Measurements from ENCODE around the gene ADARB2. TPM values are rescaled to one million over a fixed set of nuclear protein-coding genes. Genes with fewer than 3 reads are reported as not detected.
"Not testable (repeated sequence)": the region's sequence is repeated elsewhere in the genome, so short reads cannot be mapped to it uniquely, and the experiment has no call there.

Gene ADARB2
- polyA plus RNA-seq, 6 donors from 2014 or later = 0.10 to 0.12 TPM; not detected in 4

DNA sequence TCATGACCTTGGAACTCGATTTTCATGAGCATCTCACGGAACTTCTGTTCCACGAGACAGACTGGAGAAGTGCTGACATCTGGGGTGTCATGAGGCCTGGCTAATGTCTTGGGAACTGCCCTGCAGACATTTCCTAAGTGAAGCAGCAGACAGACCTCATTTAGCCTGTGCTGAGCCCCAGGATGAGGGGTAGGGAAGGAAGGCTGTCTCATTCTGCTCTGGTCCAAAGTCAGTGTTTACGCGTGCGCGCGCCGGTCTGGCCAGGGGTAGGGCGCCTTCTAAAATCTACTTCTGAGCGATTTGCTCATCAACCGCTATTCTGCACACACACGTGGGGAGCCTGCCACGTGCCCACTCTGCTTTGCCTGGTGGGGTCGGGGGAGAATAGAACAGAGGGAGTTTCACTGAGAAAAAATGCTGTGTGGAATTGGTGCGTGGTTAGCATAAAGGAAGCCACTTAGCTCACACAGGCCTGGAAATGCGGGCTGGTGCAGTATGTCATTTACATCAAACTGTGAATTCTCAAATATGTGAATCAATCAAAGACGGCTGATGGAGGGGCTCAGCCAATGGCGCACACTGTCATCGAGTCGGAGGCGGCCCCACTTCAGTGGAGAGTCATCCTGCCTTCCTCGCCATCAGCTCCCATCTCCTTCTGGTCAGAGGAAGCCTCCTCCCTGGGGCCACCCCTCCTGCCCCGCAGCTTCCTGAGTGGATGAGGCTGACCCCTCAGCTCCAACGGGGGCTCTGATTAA is 335.1 kb downstream of the ADARB2 start:
- Mint-ChIP-seq H3K27me3 (peaks cover 25 to 63% (median 51%) of the 10 kb centered on the region in 3 donors), H3K4me3 (no peak overlapping the region), H3K27ac (no peak overlapping the region), H3K9me3 (peaks cover 0 to 5% (median 0%) of the 10 kb centered on the region in 7 donors), H3K36me3 (no peaks in the 10 kb centered on the region), H3K4me1 (no peaks in the 10 kb centered on the region)
- no peak for ATAC-seq (ENCODE audit: low read depth in 2 of 2)
- DNase-seq = no peak

DNA sequence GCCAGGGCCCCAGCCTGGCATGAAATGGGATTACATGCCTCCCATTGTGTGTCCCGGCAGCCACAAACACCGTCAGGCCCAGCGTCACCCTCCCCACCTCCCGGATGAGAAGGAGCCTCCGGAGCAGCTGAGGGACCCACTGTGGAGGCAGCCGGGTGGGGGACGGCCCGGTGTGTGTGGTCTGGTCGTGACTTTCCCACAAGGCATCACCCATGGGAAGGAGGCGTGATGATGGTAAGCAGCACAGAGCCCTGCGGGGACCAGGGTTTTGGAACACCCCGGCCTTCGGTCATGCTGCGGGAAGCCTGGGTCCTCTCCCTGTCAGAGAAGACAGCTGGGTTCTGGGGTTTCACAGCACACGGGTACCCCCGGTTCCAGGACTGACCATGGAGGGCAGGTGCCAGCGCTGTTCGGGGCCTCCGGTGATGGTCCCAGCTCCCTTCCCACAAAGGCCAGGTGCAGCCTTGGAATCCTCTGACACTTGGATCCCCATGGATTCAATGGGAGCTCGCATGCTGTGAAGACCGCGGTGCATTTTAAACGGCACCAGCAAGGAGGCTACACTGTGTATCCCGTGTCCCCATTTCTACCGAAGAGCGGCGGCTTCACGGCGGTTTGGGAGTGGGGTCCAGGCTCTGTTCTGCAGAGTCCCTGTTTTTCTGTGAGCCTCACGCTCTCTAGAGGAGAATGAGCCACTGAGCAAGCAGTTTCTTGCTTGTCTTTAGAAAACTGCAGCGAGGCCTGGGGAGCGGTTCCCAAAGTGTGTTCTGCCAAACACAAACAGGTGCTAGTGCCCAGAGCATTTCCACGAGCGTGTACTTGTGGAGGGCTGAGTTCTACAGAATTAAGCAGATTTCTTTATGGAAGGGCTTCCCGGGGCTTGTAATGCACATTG is 336.0 kb downstream of the ADARB2 start:
- H3K9me3 Mint-ChIP-seq = peaks cover 0 to 5% (median 0%) of the 10 kb centered on the region in 7 donors
- H3K4me3 Mint-ChIP-seq = no peak overlapping the region
- peaks cover 25 to 57% (median 50%) of the 10 kb centered on the region in 3 donors for H3K27me3 Mint-ChIP-seq
- H3K36me3 Mint-ChIP-seq = no peaks in the 10 kb centered on the region
- DNase-seq (no peak), ATAC-seq (ENCODE audit: low read depth in 2 of 2) (no peak)
- no peaks in the 10 kb centered on the region for H3K4me1 Mint-ChIP-seq
- no peak overlapping the region for H3K27ac Mint-ChIP-seq

DNA sequence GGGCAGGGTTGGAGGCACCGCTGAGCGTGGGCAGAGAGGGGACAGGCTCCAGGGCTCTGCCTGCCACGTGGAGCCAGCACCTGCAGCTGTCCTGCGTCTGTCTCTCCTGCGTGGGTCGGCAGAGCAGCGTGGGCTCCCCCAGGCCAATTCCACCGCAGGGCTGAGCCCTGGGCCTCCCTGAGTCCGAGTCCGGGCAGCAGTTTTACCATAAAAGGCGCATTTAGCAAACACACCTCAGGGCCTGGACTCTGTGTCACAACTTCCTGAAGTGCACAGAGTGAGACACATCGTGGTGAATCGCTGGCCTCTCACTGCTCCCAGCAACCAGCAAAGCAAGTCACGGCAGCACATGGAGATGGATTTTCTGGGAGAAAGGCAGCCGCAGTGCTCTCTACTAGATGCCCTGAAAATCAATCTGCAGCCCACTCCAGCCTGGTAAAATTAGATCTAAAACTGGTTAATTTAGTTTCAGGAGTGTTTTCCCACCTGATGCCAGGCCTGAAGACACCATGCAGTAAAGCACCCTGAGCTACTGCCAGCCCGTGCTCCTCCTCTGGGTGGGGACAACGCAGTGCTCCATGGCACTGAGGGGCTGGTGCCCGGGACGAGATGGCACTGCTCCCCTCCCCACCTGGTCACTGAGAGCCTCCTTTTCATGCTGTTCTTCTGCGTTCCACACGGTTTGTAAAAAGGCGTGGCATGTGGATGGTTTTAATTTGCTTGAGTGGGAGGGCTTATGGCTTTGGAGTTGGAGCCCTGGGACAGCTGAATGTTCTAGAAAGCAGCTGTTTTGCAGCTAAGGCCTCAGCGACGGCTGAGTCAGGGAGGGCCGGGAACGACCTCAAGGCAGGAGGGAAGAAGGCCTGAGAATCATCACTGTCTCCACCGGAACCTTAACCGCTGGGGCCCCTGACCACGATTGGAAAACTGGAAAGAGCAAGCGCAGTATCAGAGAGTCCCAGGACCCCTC is 336.9 kb downstream of the ADARB2 start:
- Mint-ChIP-seq H3K27me3 (peaks cover 19 to 47% (median 41%) of the 10 kb centered on the region in 3 donors), H3K36me3 (no peaks in the 10 kb centered on the region), H3K4me3 (no peak overlapping the region), H3K9me3 (peaks cover 0 to 2% (median 0%) of the 10 kb centered on the region in 7 donors), H3K4me1 (no peaks in the 10 kb centered on the region), H3K27ac (peak overlapping the region in 1 of 6 donors; percentile 47)
- DNase-seq = no peak
- ATAC-seq (ENCODE audit: low read depth in 2 of 2) = no peak

DNA sequence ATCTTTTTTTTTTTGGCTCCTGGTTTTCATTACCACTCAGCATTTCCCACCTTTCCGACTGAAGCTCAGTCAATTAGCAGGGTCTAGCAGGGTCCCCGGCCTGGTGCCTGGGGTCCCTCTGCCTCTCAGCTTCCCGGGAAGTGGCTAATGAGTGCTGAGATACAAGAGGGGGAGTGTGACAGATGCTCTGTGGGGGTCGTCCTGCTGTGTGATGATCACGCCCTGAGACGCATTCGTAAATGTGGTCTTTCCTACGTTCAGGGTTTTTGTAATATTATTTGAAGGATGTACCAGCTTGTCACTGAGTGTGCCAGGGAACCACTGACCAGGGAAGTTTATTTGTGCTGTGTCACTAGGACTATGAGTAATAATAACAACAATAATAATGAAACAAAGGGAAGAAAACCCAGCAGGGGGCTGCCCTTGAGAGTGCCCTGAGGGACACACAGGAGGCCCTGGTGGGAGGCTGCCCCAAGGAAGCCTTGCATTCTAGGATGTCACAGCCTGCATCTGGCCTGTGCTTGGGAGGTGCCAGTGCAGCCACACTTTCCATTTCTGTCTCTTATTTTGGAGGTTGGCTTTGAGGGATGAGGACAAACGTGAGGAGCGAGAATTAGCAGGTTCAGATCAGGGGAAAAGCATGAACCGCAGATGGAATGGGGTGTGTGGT is 337.8 kb downstream of the ADARB2 start:
- DNase-seq = no peak
- Mint-ChIP-seq H3K27me3 (peaks cover 16 to 40% (median 33%) of the 10 kb centered on the region in 3 donors), H3K4me1 (no peaks in the 10 kb centered on the region), H3K9me3 (peaks cover 0 to 2% (median 0%) of the 10 kb centered on the region in 7 donors), H3K27ac (no peak overlapping the region), H3K4me3 (no peak overlapping the region), H3K36me3 (no peaks in the 10 kb centered on the region)
- no peak for ATAC-seq (ENCODE audit: low read depth in 2 of 2)

DNA sequence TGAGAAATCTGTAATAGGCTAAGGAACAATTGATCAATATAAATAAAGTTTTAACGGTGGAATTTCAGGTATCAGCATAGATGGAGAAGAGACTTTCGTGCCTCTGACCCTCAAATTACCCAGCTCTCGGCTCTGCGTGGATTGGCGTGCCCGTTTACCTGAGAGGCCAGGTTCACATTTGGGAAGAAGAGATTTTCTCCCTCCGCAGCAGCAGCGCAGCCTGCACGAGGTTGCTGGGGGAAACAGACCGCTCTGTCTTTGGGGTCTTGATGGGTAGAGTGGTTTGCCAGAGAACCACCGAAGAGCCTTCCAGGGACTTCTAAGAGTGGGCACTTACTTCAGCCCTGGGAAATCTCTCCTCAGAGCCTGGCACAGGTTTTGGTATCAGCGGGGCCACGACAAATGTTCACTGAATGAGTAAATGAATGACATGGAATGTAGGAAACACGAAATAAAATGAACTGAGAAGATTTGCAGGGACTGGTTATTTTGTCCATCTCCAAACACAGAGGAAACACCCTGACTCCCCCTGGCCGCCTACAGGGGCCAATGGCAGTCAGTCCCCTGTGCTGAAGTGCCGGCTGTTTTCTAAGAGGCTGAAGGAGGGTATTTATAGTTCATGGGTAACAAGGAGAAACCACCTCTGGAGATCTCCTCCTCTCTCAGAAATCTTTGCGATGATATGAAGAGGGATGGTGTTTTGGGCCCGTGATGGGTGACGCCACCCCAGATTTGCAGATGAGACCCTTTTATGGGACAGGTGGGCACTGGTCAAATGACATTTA is 338.5 kb downstream of the ADARB2 start:
- H3K27ac Mint-ChIP-seq = peak overlapping the region in 1 of 6 donors; percentile 62
- H3K4me1 Mint-ChIP-seq = no peaks in the 10 kb centered on the region
- ATAC-seq (ENCODE audit: low read depth in 2 of 2) = no peak
- peaks cover 0 to 2% (median 0%) of the 10 kb centered on the region in 7 donors for H3K9me3 Mint-ChIP-seq
- no peak overlapping the region for H3K4me3 Mint-ChIP-seq
- no peak for DNase-seq
- peaks cover 16 to 35% (median 30%) of the 10 kb centered on the region in 3 donors for H3K27me3 Mint-ChIP-seq
- no peaks in the 10 kb centered on the region for H3K36me3 Mint-ChIP-seq

DNA sequence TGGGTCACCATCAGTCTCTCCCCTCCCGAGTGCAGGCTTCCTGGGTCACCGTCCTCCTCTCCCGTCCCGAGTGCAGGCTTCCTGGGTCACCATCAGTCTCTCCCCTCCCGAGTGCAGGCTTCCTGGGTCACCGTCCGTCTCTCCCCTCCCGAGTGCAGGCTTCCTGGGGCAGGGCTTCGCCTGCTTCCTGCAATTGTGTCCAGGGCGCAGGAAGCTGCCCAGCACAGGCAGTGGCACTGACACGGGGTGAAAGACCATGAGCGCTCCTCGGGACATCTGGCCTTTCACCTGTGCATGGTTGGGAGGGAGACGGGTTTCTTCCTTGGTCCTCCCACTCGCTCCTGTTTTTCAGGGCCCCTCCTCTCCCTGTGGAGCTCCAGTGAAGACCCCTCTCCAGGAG is 339.2 kb downstream of the ADARB2 start:
- DNase-seq; ATAC-seq (ENCODE audit: low read depth in 2 of 2); H3K4me3 Mint-ChIP-seq; H3K4me1 Mint-ChIP-seq; H3K27ac Mint-ChIP-seq; H3K9me3 Mint-ChIP-seq; H3K36me3 Mint-ChIP-seq: not testable (repeated sequence)
- peaks cover 13 to 28% (median 23%) of the 10 kb centered on the region in 3 donors for H3K27me3 Mint-ChIP-seq

DNA sequence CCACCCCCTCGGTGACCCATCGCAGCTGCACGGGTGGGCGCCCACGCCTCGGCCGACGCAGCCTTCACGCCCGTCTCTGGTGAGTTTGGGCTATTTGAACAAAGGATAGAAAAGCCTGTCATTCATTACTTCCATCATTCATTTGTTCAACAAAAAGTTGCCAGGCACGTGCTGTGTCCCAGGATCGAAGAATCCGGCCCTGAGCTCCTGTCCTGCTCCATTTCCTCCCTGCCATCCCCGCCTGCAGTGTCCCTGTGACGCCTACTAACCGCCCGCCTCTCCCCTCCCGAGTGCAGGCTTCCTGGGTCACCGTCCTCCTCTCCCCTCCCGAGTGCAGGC is 341.1 kb downstream of the ADARB2 start:
- H3K27ac Mint-ChIP-seq = no peak overlapping the region
- no peaks in the 10 kb centered on the region for H3K36me3 Mint-ChIP-seq
- H3K4me1 Mint-ChIP-seq = no peaks in the 10 kb centered on the region
- no peak for DNase-seq
- H3K27me3 Mint-ChIP-seq = peaks cover 5 to 23% (median 18%) of the 10 kb centered on the region in 3 donors
- no peak overlapping the region for H3K4me3 Mint-ChIP-seq
- no peaks in the 10 kb centered on the region for H3K9me3 Mint-ChIP-seq
- ATAC-seq (ENCODE audit: low read depth in 2 of 2) = no peak

DNA sequence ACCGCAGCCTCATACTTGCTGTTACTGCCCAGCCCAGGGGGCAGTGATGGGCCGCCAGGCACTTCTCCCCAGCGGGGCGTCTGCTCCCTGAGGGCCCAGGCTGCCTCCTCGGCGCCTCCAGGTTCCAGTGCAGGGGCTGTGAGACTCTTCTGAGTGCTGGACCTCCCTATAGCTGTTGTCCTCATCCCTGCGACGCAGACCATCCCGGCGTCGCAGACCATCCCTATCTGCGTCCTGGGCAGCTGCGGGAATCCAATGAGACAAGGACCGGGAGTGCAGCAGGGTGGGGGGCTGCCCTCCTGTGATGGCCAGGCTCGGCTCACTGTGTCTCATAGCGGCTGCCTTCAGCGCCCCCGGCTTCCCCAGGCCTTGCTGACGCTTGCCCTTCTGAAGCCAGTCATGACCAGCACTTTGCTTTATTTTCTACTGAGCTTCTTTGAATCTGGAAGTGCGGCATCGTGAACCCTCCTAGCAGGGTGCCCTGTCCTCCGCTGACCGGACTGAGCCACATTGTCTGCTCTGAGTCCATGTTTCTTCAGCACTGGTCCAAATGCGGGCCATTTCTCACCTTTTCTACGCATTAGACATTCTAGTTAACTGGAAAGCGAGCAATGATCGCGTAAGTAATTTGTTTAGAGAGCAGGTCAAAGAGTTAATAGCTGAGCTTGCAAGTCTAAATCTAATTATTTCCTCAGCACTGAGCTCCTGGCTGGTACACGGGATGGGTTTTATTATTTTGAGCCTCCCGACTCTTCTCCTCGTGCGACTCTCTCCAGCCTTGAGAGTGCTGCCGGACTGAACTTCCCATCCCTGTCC is 341.6 kb downstream of the ADARB2 start:
- Mint-ChIP-seq H3K4me3 (no peak overlapping the region), H3K27ac (no peak overlapping the region), H3K9me3 (no peaks in the 10 kb centered on the region), H3K36me3 (no peaks in the 10 kb centered on the region), H3K27me3 (peaks cover 5 to 23% (median 14%) of the 10 kb centered on the region in 3 donors), H3K4me1 (no peaks in the 10 kb centered on the region)
- ATAC-seq (ENCODE audit: low read depth in 2 of 2) (no peak), DNase-seq (no peak)

DNA sequence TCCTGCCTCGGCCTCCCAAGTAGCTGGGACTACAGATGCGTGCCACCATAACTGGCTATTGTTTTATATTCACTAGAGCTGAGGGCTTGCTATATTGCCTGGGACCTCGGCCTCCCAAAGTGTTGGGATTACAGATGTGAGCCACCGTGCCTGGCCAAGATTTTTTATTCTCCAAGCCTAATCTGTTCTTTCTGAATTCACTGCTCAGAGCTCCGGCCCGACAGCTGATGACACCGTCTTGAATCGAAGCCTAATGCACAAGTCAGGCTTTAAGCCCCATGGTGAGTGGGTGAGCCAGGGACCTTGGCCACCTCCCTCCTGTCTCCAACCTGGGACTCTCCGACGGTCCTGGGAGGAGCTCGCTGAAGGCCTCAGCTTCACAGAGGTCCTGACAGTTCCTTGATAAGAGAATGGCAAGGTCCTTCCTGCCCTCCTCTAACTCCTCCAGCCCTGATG is 342.3 kb downstream of the ADARB2 start:
- H3K36me3 Mint-ChIP-seq = no peaks in the 10 kb centered on the region
- H3K4me1 Mint-ChIP-seq = no peaks in the 10 kb centered on the region
- H3K4me3 Mint-ChIP-seq = peak overlapping the region in 1 of 8 donors; percentile 52
- no peak for ATAC-seq (ENCODE audit: low read depth in 2 of 2)
- peaks cover 5 to 21% (median 9%) of the 10 kb centered on the region in 3 donors for H3K27me3 Mint-ChIP-seq
- H3K27ac Mint-ChIP-seq = peak overlapping the region in 2 of 6 donors; percentile 60 to 63
- no peak for DNase-seq
- H3K9me3 Mint-ChIP-seq = no peaks in the 10 kb centered on the region

DNA sequence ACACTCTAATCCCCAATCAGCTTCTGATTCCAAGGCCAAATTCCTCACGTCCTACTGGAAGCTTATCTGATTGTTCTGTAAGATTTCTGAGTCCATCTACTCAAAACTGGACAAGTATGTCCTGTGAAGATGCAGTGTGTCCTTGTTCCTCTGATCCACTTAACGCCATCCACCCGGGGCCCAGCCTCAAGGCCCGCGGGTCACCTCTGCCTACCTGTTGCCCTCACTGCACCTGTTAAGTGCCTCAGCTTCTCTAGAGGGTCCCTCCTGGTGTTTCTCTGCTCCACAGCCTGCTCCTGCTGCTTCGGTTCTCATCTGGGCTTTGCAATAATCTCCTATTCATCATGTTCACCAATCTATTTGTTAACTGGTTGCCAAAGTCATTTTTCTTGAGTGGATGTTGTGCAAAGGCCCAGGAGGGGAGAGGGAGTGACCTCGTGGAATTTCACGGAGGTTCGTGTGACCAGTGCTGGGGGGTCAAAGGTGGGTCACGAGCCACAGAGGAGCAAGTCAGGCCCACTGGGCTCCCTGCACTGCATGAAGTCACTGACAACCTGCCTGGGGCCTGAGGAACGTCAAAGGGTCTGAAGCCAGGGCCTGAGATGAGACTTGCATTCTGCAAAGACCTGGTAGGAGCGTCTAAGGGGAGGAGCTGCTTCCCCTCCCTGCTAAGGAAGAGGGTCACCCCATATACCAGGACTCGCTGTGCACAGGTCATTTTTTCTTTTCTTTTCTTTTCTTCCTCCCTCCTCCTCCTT is 343.0 kb downstream of the ADARB2 start:
- DNase-seq = no peak
- no peaks in the 10 kb centered on the region for H3K4me1 Mint-ChIP-seq
- ATAC-seq (ENCODE audit: low read depth in 2 of 2) = no peak
- no peaks in the 10 kb centered on the region for H3K9me3 Mint-ChIP-seq
- no peak overlapping the region for H3K27ac Mint-ChIP-seq
- H3K27me3 Mint-ChIP-seq = peaks cover 0 to 14% (median 2%) of the 10 kb centered on the region in 3 donors
- no peak overlapping the region for H3K4me3 Mint-ChIP-seq
- no peaks in the 10 kb centered on the region for H3K36me3 Mint-ChIP-seq

DNA sequence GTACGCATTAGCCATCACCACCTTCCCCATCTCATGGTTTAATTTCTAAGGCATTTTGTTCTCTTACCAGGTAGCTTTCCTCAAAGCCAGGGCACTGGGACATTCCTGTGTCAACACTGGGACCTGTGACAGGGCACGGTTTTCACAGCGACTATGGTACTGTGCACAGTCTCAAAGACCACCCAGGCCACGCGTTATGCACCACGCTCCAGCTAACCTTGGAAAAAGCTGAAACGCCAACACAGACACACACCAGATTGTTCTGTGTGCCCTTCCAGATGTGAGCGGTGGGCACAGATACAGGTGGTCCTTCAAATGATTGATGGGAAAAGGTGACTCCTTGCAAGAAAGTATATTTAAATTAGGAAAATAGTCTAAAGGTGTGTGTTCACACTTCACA is 343.8 kb downstream of the ADARB2 start:
- H3K4me3 Mint-ChIP-seq = no peak overlapping the region
- DNase-seq (no peak), ATAC-seq (ENCODE audit: low read depth in 2 of 2) (no peak)
- no peaks in the 10 kb centered on the region for H3K36me3 Mint-ChIP-seq
- H3K27me3 Mint-ChIP-seq = peaks cover 0 to 5% (median 0%) of the 10 kb centered on the region in 3 donors
- no peaks in the 10 kb centered on the region for H3K4me1 Mint-ChIP-seq
- no peak overlapping the region for H3K27ac Mint-ChIP-seq
- no peaks in the 10 kb centered on the region for H3K9me3 Mint-ChIP-seq
